Caco-2 (cell line): Measurements from ENCODE around the gene CST9. TPM values are rescaled to one million over a fixed set of nuclear protein-coding genes. Genes with fewer than 3 reads are reported as not detected.

ENCODE experiments used
- BruUV-seq: library from RNA; stranded (reverse); fragments of 400-500 nt; replicated peaks from 2 replicates; lab custom pipeline; 2021; lab: Mats Ljungman, UMichigan
- CTCF ChIA-PET: fragments of 300-600 bp; sonication (Branson Sonifier 250); formaldehyde crosslinking; loops from one replicate; lab custom pipeline; 2022; ENCODE audit warnings: antibody characterized with exemption; lab: Charles Lee
- POLR2A ChIA-PET: fragments of 300-600 bp; sonication (Branson Sonifier 250); formaldehyde crosslinking; loops from one replicate; lab custom pipeline; 2022; ENCODE audit warnings: antibody characterized with exemption; lab: Charles Lee
- DNase-seq, 2 experiments: peaks; one replicate each; pipeline versions ENCODE4 v3.0.0 to v3.0.0-alpha.2; 2020 to 2022
- H3K27me3 ChIP-seq: replicated peaks from 2 replicates; pipeline ENCODE4 v1.6.0; 2011; ENCODE audit warnings: low read length; ENCODE audit not compliant: control insufficient read depth, insufficient read depth
- H3K36me3 ChIP-seq: 2 replicates; pipeline ENCODE4 v1.5.1; 2011; ENCODE audit warnings: low read length; ENCODE audit not compliant: control insufficient read depth, insufficient read depth
- H3K4me1 ChIP-seq: fragments of 250-450 bp; sonication (Bioruptor Pico); 2 replicates; pipeline ENCODE4 v1.5.1; 2020; ENCODE audit warnings: mild to moderate bottlenecking
- H3K4me3 ChIP-seq: 2 replicates; pipeline ENCODE4 v1.5.1; 2011; ENCODE audit warnings: low read depth, mild to moderate bottlenecking, control low read depth, low read length
- H3K9me3 ChIP-seq: fragments of 250-450 bp; sonication (Bioruptor Pico); 2 replicates; pipeline ENCODE4 v1.5.1; 2020; ENCODE audit warnings: mild to moderate bottlenecking, moderate library complexity
- H3K27ac Mint-ChIP-seq: one replicate; pipeline ENCODE4 v1.8.0; 2022; ENCODE audit warnings: mixed read lengths; ENCODE audit not compliant: unreplicated experiment
- H3K27me3 Mint-ChIP-seq: one replicate; pipeline ENCODE4 v1.8.0; 2022; ENCODE audit warnings: mixed read lengths; ENCODE audit not compliant: insufficient read depth, unreplicated experiment
- H3K36me3 Mint-ChIP-seq: one replicate; pipeline ENCODE4 v1.8.0; 2022; ENCODE audit warnings: mild to moderate bottlenecking, mixed read lengths; ENCODE audit not compliant: insufficient read depth, unreplicated experiment
- H3K4me1 Mint-ChIP-seq: one replicate; pipeline ENCODE4 v1.8.0; 2022; ENCODE audit warnings: low read depth, mixed read lengths; ENCODE audit not compliant: unreplicated experiment
- H3K4me3 Mint-ChIP-seq: one replicate; pipeline ENCODE4 v1.8.0; 2022; ENCODE audit warnings: mild to moderate bottlenecking, moderate library complexity, mixed read lengths; ENCODE audit not compliant: unreplicated experiment
- H3K9me3 Mint-ChIP-seq: one replicate; pipeline ENCODE4 v1.8.0; 2022; ENCODE audit warnings: mixed read lengths; ENCODE audit not compliant: unreplicated experiment
- intact Hi-C: fragments of 100-400 bp; cut with micrococcal nuclease; formaldehyde crosslinking; loops from one replicate; pipeline ENCODE4 v1.10.0; 2022; ENCODE audit not compliant: unreplicated experiment
- total RNA-seq: library from RNA; stranded (reverse); gene quantifications from 2 replicates; pipeline ENCODE4 v1.2.3, GENCODE V29; 2022
- TF ChIP-seq, protein P1 (sequence below), 2 experiments: fragments of 200-600 bp in 1 of 2; IDR thresholded peaks; 1 replicate in 1 of 2; 2 replicates in 1 of 2; pipeline versions ENCODE4 v1.5.1 to v1.8.0; 2011 to 2022; ENCODE audit warnings: antibody characterized with exemption in 1 of 2, control low read depth in 1 of 2, inconsistent platforms in 1 of 2, low read depth in 1 of 2, low read length in 1 of 2, mild to moderate bottlenecking in 1 of 2, moderate library complexity in 1 of 2; ENCODE audit not compliant: insufficient read depth in 1 of 2, severe bottlenecking in 1 of 2, unreplicated experiment in 1 of 2

The CST9 gene
- total RNA-seq, 1 experiment from 2014 or later = not detected

DNA sequence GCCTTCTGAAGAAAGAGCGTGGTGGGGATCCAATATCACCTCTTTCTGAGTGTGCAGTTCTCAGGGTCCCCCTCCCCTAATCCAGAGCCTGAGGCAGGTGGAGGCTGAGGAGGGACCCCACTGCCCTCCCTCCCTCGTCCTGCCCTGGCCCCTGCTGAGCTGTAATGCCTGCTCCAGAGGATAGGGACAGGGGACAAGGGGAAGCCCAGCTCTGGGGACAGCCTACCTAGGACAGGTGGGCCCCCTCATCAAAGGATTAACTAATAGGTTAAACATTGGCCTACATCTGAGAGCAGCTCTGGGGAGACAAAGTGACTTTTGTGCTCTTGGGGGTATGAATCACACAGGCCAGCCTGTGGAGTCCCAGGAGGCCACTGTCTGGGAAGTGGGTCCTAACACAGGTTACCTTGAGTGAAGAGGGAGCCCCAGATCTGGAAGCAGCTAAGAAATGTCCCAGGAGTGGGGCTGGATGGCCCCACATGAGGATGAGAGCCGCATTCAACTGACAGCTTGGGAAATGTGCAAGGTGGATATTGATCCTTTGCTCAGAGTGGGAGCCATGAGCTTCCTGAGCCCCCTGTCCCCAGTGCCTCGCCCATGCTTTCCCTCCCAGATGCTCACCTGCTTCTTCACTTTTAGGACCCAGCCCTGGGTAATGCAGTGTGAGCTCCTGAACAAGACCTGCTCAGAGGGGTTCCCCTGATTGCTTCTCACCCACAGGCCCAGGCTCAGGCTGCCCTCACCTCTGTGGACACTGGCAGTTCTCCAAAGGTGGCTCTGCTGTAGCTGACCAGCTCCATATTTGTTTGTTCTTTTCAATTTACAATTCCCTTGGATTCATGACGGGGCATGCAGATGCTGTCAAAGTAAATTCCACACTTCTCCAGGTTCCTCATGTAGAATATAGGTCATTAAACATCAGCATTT is 19.6 kb downstream of the CST9 start:
- Mint-ChIP-seq H3K4me3 (no peak overlapping the region), H3K27ac (no peak overlapping the region), H3K4me1 (peaks cover 6% of the 10 kb centered on the region), H3K36me3 (no peaks in the 10 kb centered on the region), H3K27me3 (peaks cover 5% of the 10 kb centered on the region), H3K9me3 (peaks cover 10% of the 10 kb centered on the region)
- BruUV-seq = no TSS peak
- no peaks in the 10 kb centered on the region for H3K27me3 ChIP-seq
- DNase-seq = no peak
- TF ChIP-seq, protein P1, sequence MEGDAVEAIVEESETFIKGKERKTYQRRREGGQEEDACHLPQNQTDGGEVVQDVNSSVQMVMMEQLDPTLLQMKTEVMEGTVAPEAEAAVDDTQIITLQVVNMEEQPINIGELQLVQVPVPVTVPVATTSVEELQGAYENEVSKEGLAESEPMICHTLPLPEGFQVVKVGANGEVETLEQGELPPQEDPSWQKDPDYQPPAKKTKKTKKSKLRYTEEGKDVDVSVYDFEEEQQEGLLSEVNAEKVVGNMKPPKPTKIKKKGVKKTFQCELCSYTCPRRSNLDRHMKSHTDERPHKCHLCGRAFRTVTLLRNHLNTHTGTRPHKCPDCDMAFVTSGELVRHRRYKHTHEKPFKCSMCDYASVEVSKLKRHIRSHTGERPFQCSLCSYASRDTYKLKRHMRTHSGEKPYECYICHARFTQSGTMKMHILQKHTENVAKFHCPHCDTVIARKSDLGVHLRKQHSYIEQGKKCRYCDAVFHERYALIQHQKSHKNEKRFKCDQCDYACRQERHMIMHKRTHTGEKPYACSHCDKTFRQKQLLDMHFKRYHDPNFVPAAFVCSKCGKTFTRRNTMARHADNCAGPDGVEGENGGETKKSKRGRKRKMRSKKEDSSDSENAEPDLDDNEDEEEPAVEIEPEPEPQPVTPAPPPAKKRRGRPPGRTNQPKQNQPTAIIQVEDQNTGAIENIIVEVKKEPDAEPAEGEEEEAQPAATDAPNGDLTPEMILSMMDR (IDR thresholded peaks at IDR 0.05; ENCODE audit: insufficient read depth in 1 of 2, low read depth in 1 of 2, low read length in 1 of 2, severe bottlenecking in 1 of 2, unreplicated experiment in 1 of 2) = no peak
- intact Hi-C loops = no loop called here
- H3K9me3 ChIP-seq = no peaks in the 10 kb centered on the region
- peaks cover 13% of the 10 kb centered on the region; the same call in 1 of the 2 replicates for H3K4me1 ChIP-seq
- ChIA-PET CTCF (no interaction called here), POLR2A (interaction anchor here (0.6 kb wide), 1 partner anchor 1282 kb away, joined by 3 read pairs; no protein-coding TSS in a partner anchor)
- no peak overlapping the region for H3K4me3 ChIP-seq
- no peaks in the 10 kb centered on the region for H3K36me3 ChIP-seq

DNA sequence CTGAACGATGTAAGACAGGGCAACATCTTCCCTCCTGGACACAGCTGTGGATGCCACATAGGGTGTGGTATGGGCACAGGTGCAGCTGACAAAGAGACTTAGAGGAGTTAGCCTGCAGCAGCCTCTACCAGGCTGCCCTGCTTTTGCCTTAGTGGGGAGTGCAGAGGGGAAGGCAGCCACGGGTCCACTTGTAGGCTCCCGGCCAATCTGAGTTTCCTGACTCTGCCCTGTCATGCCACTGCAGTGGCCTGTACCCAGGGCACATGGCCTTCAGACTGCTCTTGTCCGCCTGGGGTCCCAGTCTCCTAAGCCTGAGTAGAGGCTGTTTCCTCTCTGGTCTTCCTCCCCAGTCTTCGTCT is 20.3 kb downstream of the CST9 start:
- H3K9me3 Mint-ChIP-seq = peaks cover 10% of the 10 kb centered on the region
- peaks cover 8% of the 10 kb centered on the region for H3K27me3 Mint-ChIP-seq
- H3K4me1 Mint-ChIP-seq = peaks cover 6% of the 10 kb centered on the region
- H3K4me1 ChIP-seq = peaks cover 13% of the 10 kb centered on the region; the same call in 1 of the 2 replicates
- no peaks in the 10 kb centered on the region for H3K36me3 Mint-ChIP-seq
- TF ChIP-seq, protein P1 (IDR thresholded peaks at IDR 0.05; ENCODE audit: insufficient read depth in 1 of 2, low read depth in 1 of 2, low read length in 1 of 2, severe bottlenecking in 1 of 2, unreplicated experiment in 1 of 2) = no peak
- H3K27ac Mint-ChIP-seq = no peak overlapping the region
- no TSS peak for BruUV-seq
- ChIA-PET POLR2A (no interaction called here), CTCF (interaction anchor here (0.6 kb wide), 1 partner anchor 244 kb away, joined by 3 read pairs; no protein-coding TSS in a partner anchor)
- DNase-seq = no peak
- no peak overlapping the region for H3K4me3 ChIP-seq
- no peak overlapping the region for H3K4me3 Mint-ChIP-seq
- no peaks in the 10 kb centered on the region for H3K27me3 ChIP-seq
- H3K9me3 ChIP-seq = no peaks in the 10 kb centered on the region
- intact Hi-C loops = no loop called here
- H3K36me3 ChIP-seq = no peaks in the 10 kb centered on the region

DNA sequence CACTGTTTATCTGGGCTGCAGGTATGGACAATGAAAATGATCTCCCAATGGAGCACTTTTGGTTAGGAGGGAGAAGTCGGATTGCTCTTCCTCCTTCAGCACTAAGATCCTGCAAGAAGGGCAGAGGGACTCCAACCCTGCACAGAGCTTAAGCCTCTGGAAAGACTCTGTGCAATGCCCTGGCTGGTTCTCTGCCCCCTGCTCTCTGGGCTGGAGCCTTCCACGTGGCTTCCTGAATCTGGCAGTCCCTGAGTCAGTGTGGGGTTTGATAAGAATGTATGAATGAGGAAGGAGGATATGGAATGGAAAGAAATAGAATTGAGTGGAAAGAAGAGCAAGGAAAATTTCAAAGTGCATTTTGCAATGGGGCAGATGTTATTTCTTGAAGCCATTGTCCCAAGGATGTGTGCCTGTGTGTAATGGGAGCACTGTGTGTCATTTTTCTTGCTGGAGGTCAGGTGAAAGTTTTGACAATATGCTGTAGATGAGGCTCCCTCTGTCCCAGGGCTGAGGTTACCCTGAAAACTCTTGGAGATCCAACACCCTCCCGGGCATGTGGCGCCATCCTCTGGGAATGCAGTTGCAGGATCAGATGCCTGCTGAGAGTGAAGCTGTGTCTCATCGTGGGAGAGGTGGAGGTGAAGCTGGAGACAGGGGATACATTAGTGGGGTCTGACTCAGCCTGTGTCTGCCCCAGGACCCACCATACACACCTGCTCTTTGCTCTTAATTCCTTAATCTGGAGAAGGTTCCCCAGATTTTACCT is 21.1 kb downstream of the CST9 start:
- H3K36me3 ChIP-seq = no peaks in the 10 kb centered on the region
- no peak for DNase-seq
- Mint-ChIP-seq H3K36me3 (no peaks in the 10 kb centered on the region), H3K27ac (no peak overlapping the region), H3K27me3 (peaks cover 9% of the 10 kb centered on the region), H3K4me3 (no peak overlapping the region), H3K4me1 (peaks cover 6% of the 10 kb centered on the region), H3K9me3 (peaks cover 10% of the 10 kb centered on the region)
- peaks cover 13% of the 10 kb centered on the region; the same call in 1 of the 2 replicates for H3K4me1 ChIP-seq
- ChIA-PET CTCF (interaction anchor here (0.6 kb wide), 1 partner anchor 243 kb away, joined by 3 read pairs; no protein-coding TSS in a partner anchor), POLR2A (no interaction called here)
- BruUV-seq = no TSS peak
- no peaks in the 10 kb centered on the region for H3K27me3 ChIP-seq
- no peaks in the 10 kb centered on the region for H3K9me3 ChIP-seq
- no peak overlapping the region for H3K4me3 ChIP-seq
- TF ChIP-seq, protein P1 (IDR thresholded peaks at IDR 0.05; ENCODE audit: insufficient read depth in 1 of 2, low read depth in 1 of 2, low read length in 1 of 2, severe bottlenecking in 1 of 2, unreplicated experiment in 1 of 2) = no peak
- intact Hi-C loops = no loop called here
